HG02885 (cell line): ENCODE measurements around the gene FAM120B.
"Not testable (repeated sequence)": the region's sequence is repeated elsewhere in the genome, so short reads cannot be mapped to it uniquely, and the experiment has no call there.

Source experiments
- ATAC-seq: cut with Tn5 transposase; IDR thresholded peaks from one replicate; pipeline ENCODE4 v1.9.1; 2021; ENCODE audit warnings: mild to moderate bottlenecking; ENCODE audit not compliant: unreplicated experiment, poor library complexity

FAM120B gene

GRCh38 chr6:170405311-170405975, 98.9 kb downstream of the FAM120B start:
- no peak for ATAC-seq

- no peak for ATAC-seq
These were observed 100.6 kb downstream of the FAM120B start for GRCh38 chr6:170407200-170407599.

GRCh38 chr6:170407932-170408331, 101.4 kb downstream of the FAM120B start:
- ATAC-seq, result no peak

GRCh38 chr6:170409746-170410145, 103.2 kb downstream of the FAM120B start:
- ATAC-seq, result not testable (repeated sequence)

- ATAC-seq, result no peak
These were observed 103.7 kb downstream of the FAM120B start for GRCh38 chr6:170410241-170410640.

- ATAC-seq, result no peak
These were observed 108.8 kb downstream of the FAM120B start for GRCh38 chr6:170415318-170415717.

GRCh38 chr6:170416303-170416702, 109.7 kb downstream of the FAM120B start:
- ATAC-seq, result no peak

- no peak for ATAC-seq
These were observed 110.5 kb downstream of the FAM120B start for GRCh38 chr6:170416959-170417606.

- no peak for ATAC-seq
These were observed 111.3 kb downstream of the FAM120B start for GRCh38 chr6:170417881-170418280.

GRCh38 chr6:170420283-170420682, 113.7 kb downstream of the FAM120B start:
- ATAC-seq, result no peak

- ATAC-seq, result no peak
These were observed 114.5 kb downstream of the FAM120B start for GRCh38 chr6:170420791-170421776.

- no peak for ATAC-seq
These were observed 115.4 kb downstream of the FAM120B start for GRCh38 chr6:170421921-170422320.

- ATAC-seq, result no peak
These were observed 116.5 kb downstream of the FAM120B start for GRCh38 chr6:170423030-170423429.

GRCh38 chr6:170423814-170424603, 117.5 kb downstream of the FAM120B start:
- no peak for ATAC-seq

- ATAC-seq, result no peak
These were observed 118.1 kb downstream of the FAM120B start for GRCh38 chr6:170424604-170425126.

- ATAC-seq, result no peak
These were observed 122.9 kb downstream of the FAM120B start for GRCh38 chr6:170429450-170429849.

- ATAC-seq, result no peak
These were observed 126.9 kb downstream of the FAM120B start for GRCh38 chr6:170433163-170434116.

GRCh38 chr6:170434117-170434820, 127.7 kb downstream of the FAM120B start:
- no peak for ATAC-seq
